Activated naive CD8-positive, alpha-beta T cell (primary cell): ENCODE data around the gene CIDEB.

ENCODE experiments used
- H3K27ac Mint-ChIP-seq: one replicate; pipeline ENCODE4 v1.8.0; 2021; ENCODE audit warnings: mixed read lengths
- H3K27me3 Mint-ChIP-seq: one replicate; pipeline ENCODE4 v1.8.0; 2021; ENCODE audit warnings: mixed read lengths
- H3K36me3 Mint-ChIP-seq: one replicate; pipeline ENCODE4 v1.8.0; 2021; ENCODE audit warnings: mixed read lengths
- H3K4me1 Mint-ChIP-seq: one replicate; pipeline ENCODE4 v1.8.0; 2021; ENCODE audit warnings: low read depth, mixed read lengths
- H3K4me3 Mint-ChIP-seq: one replicate; pipeline ENCODE4 v1.8.0; 2021; ENCODE audit warnings: mild to moderate bottlenecking, mixed read lengths
- H3K9me3 Mint-ChIP-seq: one replicate; pipeline ENCODE4 v1.8.0; 2021; ENCODE audit warnings: low read depth, mixed read lengths

CIDEB gene

DNA sequence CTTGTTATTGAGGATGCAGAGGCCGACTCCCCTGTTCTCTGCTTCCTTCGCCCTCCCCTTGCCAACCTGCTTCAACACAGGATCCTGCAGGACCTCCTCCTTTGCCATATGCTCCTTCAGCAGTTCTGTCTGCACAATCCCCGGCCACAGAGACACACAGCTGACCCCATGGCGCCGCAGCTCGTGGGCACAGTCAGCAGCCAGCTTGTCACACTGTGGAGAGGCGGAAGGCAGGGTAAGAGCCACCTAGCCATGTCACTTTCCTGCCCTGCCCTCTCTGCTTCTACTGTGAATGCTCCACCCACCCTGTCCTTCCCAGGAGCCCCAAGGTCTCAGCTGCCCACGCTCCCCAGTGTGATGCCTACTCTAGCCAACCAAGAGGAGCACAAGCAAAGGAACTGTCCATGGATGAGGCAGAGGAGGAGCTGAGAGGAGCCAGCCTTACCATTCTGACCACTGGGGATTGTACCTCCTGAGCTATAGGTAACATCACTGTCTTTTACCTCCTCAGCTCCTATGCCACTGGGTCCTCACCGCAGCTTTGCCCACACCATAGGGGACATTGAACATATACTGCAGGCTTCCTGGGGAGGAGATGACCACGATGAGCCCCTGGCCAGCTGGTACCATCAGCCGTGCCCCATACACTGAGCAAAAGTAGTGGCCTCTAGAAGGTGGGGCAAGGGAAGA lies 15.5 kb downstream of the CIDEB start:
- Mint-ChIP-seq H3K36me3 (peaks cover 24% of the 10 kb centered on the region), H3K27me3 (no peaks in the 10 kb centered on the region), H3K4me3 (no peak overlapping the region), H3K4me1 (peaks cover 31% of the 10 kb centered on the region), H3K9me3 (no peaks in the 10 kb centered on the region), H3K27ac (no peak overlapping the region)

DNA sequence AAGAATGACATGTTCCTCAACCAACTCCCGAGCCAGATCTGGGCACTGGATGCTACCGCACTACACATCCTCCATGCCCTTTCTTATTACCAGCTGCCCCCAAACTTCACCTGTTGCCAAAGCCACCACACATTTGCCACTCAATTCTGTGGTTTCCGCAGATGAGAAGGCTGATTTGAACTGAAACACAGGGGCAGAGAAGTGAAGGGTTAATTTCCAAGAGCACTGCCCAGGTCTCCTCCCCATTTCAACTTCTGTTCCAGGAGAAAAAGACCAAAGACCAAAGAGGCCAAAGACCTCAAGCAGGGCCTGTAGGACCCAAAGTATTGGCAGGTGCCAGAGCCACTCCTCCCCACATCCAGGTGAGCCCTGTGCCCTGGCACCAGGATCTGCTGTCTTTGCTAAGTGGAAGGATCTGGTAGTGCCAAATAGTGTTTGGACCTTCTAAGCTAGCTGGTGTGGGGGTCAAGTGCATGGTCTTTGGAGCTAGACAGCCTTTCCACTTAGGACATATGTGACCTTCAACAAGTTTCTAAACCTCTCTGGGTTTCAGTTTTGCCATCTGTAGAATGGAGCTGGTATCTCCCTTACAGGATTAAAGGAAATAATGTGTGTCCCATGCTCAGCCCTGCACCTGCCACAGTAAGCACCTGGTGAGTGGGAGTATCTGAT lies 16.2 kb downstream of the CIDEB start:
- Mint-ChIP-seq H3K27me3 (no peaks in the 10 kb centered on the region), H3K27ac (no peak overlapping the region), H3K36me3 (peaks cover 22% of the 10 kb centered on the region), H3K4me1 (peaks cover 24% of the 10 kb centered on the region), H3K9me3 (no peaks in the 10 kb centered on the region), H3K4me3 (no peak overlapping the region)

GRCh38 chr14:24290746-24291145 lies 17.0 kb downstream of the CIDEB start:
- Mint-ChIP-seq H3K4me1 (peaks cover 17% of the 10 kb centered on the region), H3K9me3 (no peaks in the 10 kb centered on the region), H3K36me3 (peaks cover 21% of the 10 kb centered on the region), H3K4me3 (no peak overlapping the region), H3K27me3 (no peaks in the 10 kb centered on the region), H3K27ac (no peak overlapping the region)

DNA sequence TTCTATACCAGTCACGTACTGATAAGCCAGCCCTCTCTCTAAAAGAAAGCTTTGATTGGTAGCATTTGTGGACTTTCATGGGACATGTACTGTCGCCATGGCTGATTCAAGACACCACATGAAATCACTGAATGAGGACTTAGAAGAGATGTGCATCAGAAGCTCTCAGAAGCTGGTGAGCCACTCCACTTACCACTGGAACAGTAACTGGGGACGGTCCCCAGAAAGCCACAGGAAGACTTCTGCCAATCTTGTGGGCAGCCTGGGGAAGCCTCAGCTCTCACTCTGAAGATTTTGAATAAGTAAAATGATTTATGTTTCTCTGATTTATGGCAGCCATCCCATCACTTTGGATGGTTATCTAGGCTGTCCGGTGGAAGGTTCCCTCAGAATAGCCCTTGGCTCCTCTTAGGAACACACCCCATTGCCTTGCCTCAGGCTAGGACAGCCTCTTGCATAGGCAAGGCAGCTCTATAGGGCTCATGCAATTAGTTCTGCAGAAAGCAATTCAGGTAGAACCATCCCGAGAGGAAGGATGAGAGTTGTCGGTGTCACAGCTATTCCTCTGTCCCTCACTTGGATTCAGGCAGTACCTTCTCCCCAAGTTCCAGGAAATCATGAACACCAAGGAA lies 18.0 kb downstream of the CIDEB start:
- H3K9me3 Mint-ChIP-seq = no peaks in the 10 kb centered on the region
- H3K4me1 Mint-ChIP-seq = peaks cover 17% of the 10 kb centered on the region
- peak overlapping the region; percentile 31 for H3K4me3 Mint-ChIP-seq
- no peaks in the 10 kb centered on the region for H3K27me3 Mint-ChIP-seq
- H3K36me3 Mint-ChIP-seq = peaks cover 21% of the 10 kb centered on the region
- no peak overlapping the region for H3K27ac Mint-ChIP-seq

DNA sequence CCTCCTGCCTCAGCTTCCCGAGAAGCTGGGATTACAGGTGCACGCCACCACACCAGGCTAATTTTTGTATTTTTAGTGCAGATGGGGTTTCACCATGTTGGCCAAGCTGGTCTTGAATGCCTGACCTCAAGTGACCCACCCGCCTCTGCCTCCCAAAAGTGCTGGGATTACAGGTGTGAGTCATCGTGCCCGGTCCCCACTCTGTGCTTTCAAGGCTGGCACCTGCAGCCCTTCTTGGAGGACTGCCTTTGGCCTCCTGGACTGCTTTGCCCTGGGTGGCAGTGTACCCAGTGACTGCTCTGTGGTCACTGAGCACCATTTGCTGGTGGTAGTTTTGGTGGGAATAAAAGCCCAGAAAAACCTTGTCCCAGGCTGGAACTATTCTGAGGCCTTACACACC lies 20.8 kb downstream of the CIDEB start:
- Mint-ChIP-seq H3K4me3 (no peak overlapping the region), H3K27me3 (no peaks in the 10 kb centered on the region), H3K4me1 (peaks cover 17% of the 10 kb centered on the region), H3K9me3 (no peaks in the 10 kb centered on the region), H3K27ac (no peak overlapping the region), H3K36me3 (peaks cover 15% of the 10 kb centered on the region)

- Mint-ChIP-seq H3K9me3 (no peaks in the 10 kb centered on the region), H3K27me3 (no peaks in the 10 kb centered on the region), H3K4me3 (no peak overlapping the region), H3K4me1 (peaks cover 15% of the 10 kb centered on the region), H3K36me3 (peaks cover 7% of the 10 kb centered on the region), H3K27ac (no peak overlapping the region)
Observed at GRCh38 chr14:24285351-24285750, 22.4 kb downstream of the CIDEB start.

GRCh38 chr14:24284501-24285035 lies 23.2 kb downstream of the CIDEB start:
- Mint-ChIP-seq H3K36me3 (peaks cover 6% of the 10 kb centered on the region), H3K27ac (no peak overlapping the region), H3K4me1 (peaks cover 15% of the 10 kb centered on the region), H3K9me3 (no peaks in the 10 kb centered on the region), H3K4me3 (no peak overlapping the region), H3K27me3 (no peaks in the 10 kb centered on the region)

DNA sequence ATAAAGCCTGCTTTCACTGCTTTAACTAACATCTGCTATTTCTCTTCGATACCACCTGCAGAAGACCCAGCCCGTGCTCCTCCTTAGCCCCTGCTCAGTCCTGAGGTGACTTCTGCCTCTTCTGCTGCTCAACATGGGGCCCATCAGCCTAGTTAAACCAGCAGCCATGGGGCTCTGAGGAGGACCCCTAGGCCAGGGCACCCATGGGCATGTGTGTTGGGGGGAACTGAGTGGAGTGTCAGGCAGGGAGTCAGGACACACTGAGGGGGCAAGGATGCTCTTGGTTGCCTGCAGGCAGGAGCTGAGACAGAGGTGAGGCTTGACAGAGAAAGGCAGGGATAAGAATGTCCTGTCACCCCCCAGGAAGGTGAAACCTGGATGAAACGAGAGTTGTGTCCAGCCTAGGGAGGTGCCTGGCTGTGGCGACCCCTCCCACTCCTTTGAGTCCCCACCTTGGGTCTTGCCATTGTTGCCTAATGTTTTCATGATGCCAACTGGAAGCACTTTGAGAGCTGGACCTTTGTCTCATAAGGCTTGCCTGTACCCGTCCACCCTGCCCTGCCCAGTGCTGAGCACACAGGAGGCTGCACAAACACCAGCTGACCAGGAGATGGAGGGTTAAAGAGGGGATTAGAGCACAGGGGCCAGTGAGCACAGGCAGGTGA lies 23.8 kb downstream of the CIDEB start:
- Mint-ChIP-seq H3K4me3 (no peak overlapping the region), H3K4me1 (peaks cover 19% of the 10 kb centered on the region), H3K27me3 (no peaks in the 10 kb centered on the region), H3K27ac (no peak overlapping the region), H3K36me3 (peaks cover 6% of the 10 kb centered on the region), H3K9me3 (no peaks in the 10 kb centered on the region)

DNA sequence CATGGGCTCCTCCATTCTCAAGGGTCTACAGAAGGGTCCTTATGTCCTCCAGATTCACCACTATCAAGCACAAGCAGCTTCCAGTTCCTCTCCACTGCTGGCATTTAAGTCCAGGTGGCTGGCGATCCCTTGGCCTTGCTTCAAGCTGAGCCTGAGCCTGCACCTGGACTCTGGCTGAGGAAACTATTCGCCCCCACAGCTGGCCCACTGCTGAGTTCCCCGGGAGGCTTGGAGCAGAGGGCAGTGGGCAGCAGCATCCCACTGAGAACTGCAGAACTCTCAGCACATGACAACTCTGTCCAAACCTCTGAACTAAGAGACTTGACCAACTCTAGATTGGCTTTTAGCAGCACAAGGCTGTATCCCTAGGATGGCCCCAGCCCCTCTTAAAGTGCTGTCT lies 25.0 kb downstream of the CIDEB start:
- Mint-ChIP-seq H3K9me3 (no peaks in the 10 kb centered on the region), H3K27ac (no peak overlapping the region), H3K4me1 (peaks cover 26% of the 10 kb centered on the region), H3K36me3 (peaks cover 5% of the 10 kb centered on the region), H3K4me3 (no peak overlapping the region), H3K27me3 (no peaks in the 10 kb centered on the region)

DNA sequence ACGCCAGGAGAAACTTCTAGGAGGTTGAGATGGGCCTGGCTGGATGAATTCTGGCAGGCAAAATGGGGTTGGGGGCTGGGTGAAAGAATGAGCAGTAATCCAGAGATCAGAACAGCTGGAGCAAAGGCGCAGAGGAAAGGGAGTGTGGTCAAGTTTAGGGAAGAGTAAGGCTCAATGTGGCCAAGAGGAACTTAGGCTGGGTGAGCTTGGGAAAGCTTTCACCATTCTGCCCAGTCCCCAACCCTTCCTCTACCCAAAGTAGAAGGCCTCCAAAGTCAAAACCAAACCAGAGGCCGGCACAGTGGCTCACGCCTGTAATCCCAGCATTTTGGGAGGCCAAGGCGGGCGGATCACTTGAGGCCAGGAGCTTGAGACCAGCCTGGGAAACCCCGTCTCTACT lies 26.1 kb downstream of the CIDEB start:
- Mint-ChIP-seq H3K4me1 (peaks cover 33% of the 10 kb centered on the region), H3K27me3 (no peaks in the 10 kb centered on the region), H3K36me3 (peaks cover 9% of the 10 kb centered on the region), H3K9me3 (no peaks in the 10 kb centered on the region), H3K4me3 (no peak overlapping the region), H3K27ac (no peak overlapping the region)

- Mint-ChIP-seq H3K27me3 (no peaks in the 10 kb centered on the region), H3K27ac (no peak overlapping the region), H3K9me3 (no peaks in the 10 kb centered on the region)
Observed at GRCh38 chr14:24280797-24281460, 26.8 kb downstream of the CIDEB start.

DNA sequence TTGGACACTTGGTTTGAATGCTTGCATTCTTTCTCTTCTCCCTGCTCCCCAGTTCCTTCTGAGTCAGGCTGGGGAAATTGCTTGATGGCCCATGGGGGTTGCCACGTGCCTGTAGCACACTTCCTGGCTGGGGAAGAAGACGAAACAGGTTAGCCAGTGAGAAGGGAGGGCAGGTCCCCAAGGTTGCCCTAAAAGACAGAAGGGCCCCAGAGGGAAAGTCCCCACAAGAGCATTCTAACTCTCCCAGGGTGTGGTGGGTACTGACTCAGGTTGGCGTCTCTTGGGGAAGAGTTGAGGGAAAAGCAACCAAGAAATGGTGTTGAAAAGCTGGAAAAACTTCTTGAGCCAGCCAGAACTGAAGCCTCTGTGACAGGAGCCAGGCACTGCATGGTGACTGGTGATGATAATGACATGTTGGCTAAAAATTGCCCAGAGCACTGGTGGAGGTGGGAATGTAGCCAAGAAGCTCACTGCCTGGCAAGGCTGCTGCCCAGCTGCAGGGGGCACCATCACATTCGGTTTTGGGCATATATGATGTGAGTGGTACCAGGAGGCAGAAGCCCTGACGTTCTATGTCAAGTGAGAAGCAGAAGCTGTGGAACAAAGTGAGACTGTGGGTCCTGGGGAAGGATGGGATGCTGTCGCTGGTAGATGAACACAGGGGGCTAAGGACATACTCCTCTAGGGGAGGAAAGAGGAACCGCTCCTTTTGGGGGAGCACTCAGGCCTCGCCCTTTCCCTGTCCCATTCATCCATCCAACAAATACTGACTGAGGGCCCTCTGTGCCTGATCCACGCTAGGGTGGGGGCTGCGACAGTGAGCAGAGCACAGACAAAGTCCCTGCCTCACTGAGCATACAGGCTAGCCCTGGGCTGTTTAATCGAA lies 28.2 kb downstream of the CIDEB start:
- Mint-ChIP-seq H3K4me1 (peaks cover 38% of the 10 kb centered on the region), H3K36me3 (peaks cover 9% of the 10 kb centered on the region), H3K4me3 (peak overlapping the region; percentile 49), H3K27me3 (no peaks in the 10 kb centered on the region), H3K27ac (peak overlapping the region; percentile 89), H3K9me3 (no peaks in the 10 kb centered on the region)

More at GRCh38 chr14:24280797-24281460, 26.8 kb downstream of the CIDEB start:
- no peak overlapping the region for H3K4me3 Mint-ChIP-seq
- peaks cover 9% of the 10 kb centered on the region for H3K36me3 Mint-ChIP-seq
- peaks cover 34% of the 10 kb centered on the region for H3K4me1 Mint-ChIP-seq

GRCh38 chr14:24278424-24278823 lies 29.4 kb downstream of the CIDEB start:
- Mint-ChIP-seq H3K4me3 (peak overlapping the region; percentile 42), H3K4me1 (peaks cover 47% of the 10 kb centered on the region), H3K27ac (peak overlapping the region; percentile 89), H3K36me3 (peaks cover 9% of the 10 kb centered on the region), H3K27me3 (no peaks in the 10 kb centered on the region), H3K9me3 (no peaks in the 10 kb centered on the region)
